Colonic mucosa (tissue), 4 donors: ENCODE results near the gene KRT71. TPM values are rescaled to one million over a fixed set of nuclear protein-coding genes. Genes with fewer than 3 reads are reported as not detected.
A peak's percentile ranks its signal among the peaks of the same experiment; 100 is the strongest.

ENCODE experiments used
- DNase-seq: peaks from one replicate; pipeline ENCODE4 v3.0.0-alpha.2; 2020
- H3K27ac ChIP-seq: fragments of 200-600 bp; one replicate; pipeline ENCODE4 v1.8.0; 2021
- H3K27me3 ChIP-seq: fragments of 200-600 bp; one replicate; pipeline ENCODE4 v1.8.0; 2021
- H3K36me3 ChIP-seq: fragments of 200-600 bp; one replicate; pipeline ENCODE4 v1.8.0; 2021
- H3K4me1 ChIP-seq: fragments of 200-600 bp; one replicate; pipeline ENCODE4 v1.8.0; 2021; ENCODE audit warnings: mild to moderate bottlenecking
- H3K4me3 ChIP-seq: fragments of 200-600 bp; one replicate; pipeline ENCODE4 v1.8.0; 2021
- H3K9ac ChIP-seq, 2 donors: one replicate each; pipeline ENCODE4 v1.7.0; 2013; ENCODE audit warnings: control low read depth in 2 of 2, low read depth in 2 of 2, low read length in 2 of 2
- H3K9me3 ChIP-seq: fragments of 200-600 bp; one replicate; pipeline ENCODE4 v1.8.0; 2021
- intact Hi-C: fragments of 100-400 bp; cut with DNase I; formaldehyde crosslinking; loops from one replicate; pipeline ENCODE4 v1.14.1; 2022
- total RNA-seq, 2 donors: library from RNA; stranded (reverse); fragmentation: NEBNext Ultra II Directional in 1 of 2; extraction: Animal tissue kit (Norgen Biotek cat#: 25700) in 1 of 2; gene quantifications; one replicate each; pipeline ENCODE4 v1.2.1, GENCODE V29; 2021
- TF ChIP-seq, protein P1 (sequence below): fragments of 200-600 bp; IDR thresholded peaks from one replicate; pipeline ENCODE4 v1.8.0; 2022; ENCODE audit warnings: antibody characterized with exemption, mild to moderate bottlenecking
- donor health status: healthy.
- donor health status: DM: no; HTN: no; CAD: no.
- donor health status: DM: no; HTN: no; CAD: no.

KRT71 gene
- total RNA-seq, 2 donors from 2014 or later, result not detected

DNA sequence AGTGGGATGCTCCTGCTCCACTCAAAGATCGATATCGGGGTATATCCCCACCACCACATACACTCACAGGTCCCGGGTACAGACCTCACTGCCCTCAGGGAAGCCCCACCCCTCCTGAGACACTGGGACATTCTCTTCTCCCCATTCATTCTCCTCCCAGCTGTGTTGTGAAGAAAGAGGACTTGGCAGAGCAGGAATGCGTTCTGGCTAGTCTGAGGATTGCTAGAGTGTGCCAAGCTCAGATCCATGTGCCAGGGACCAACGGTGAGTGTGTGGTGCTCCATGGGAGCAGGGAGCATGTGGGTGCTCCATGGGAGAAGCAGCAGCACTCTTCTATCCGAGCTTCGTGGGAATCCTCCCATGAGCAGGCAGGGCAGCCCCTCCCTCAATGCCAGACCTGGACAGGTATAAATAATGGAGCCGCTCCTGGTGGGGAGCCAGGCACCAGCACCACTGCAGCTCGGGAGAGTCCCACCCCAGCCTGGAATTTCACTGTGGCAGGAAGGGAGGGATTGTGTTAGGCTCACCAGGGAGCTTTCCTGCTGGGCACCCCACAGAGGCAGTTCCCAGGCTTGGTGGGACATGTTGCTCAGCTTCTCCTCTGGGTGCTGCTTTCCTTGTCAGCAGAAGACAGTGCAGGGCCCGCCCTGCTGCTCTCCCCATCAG, 30.5 kb downstream of the KRT71 start:
- DNase-seq, result no peak

DNA sequence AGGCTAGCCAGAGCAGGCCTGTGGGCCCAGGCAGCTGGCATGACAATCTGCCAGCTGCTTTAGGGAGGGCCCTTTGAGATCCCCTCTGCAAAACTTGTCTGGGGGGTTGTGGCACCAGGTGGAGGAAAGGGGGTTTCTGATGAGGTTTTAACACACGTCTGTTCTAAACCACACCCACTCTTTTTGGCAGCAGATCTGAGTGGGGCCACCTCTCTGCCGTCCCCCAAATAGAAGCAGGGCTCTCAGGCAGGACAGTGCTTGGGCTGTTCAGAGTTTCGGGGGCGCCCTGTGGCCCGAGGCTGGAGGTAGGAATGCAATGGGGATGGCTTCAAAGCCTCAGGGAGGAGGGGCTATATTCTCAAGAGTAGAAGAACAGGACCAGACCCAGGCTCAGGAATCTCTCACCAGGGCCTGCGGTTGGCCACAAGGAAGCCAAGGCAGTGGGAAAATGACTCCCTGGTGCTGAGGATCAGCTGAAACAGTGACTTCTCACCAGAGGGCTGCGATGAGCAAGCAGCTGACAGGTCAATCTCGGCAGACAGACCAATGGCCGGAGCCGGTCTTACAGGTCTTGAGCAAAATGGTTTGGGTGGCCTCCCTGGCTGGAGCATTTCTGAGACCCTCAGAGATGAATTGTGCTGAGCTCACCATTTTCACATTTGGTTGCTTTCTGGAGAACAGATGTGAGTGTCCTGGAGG, 31.2 kb downstream of the KRT71 start:
- no peaks in the 10 kb centered on the region for H3K4me1 ChIP-seq
- TF ChIP-seq, protein P1, sequence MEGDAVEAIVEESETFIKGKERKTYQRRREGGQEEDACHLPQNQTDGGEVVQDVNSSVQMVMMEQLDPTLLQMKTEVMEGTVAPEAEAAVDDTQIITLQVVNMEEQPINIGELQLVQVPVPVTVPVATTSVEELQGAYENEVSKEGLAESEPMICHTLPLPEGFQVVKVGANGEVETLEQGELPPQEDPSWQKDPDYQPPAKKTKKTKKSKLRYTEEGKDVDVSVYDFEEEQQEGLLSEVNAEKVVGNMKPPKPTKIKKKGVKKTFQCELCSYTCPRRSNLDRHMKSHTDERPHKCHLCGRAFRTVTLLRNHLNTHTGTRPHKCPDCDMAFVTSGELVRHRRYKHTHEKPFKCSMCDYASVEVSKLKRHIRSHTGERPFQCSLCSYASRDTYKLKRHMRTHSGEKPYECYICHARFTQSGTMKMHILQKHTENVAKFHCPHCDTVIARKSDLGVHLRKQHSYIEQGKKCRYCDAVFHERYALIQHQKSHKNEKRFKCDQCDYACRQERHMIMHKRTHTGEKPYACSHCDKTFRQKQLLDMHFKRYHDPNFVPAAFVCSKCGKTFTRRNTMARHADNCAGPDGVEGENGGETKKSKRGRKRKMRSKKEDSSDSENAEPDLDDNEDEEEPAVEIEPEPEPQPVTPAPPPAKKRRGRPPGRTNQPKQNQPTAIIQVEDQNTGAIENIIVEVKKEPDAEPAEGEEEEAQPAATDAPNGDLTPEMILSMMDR, result no peak
- H3K9ac ChIP-seq, result no peak overlapping the region
- H3K4me3 ChIP-seq, result no peak overlapping the region
- no peaks in the 10 kb centered on the region for H3K27me3 ChIP-seq
- H3K36me3 ChIP-seq, result no peaks in the 10 kb centered on the region
- no peaks in the 10 kb centered on the region for H3K9me3 ChIP-seq
- H3K27ac ChIP-seq, result no peak overlapping the region
- intact Hi-C loops, result no loop called here
- peak; percentile 6 for DNase-seq

More for the DNA sequence above, 30.5 kb downstream of the KRT71 start:
- Histone ChIP-seq H3K9ac (no peak overlapping the region), H3K4me1 (no peaks in the 10 kb centered on the region), H3K27ac (no peak overlapping the region), H3K9me3 (no peaks in the 10 kb centered on the region), H3K27me3 (no peaks in the 10 kb centered on the region), H3K36me3 (no peaks in the 10 kb centered on the region), H3K4me3 (no peak overlapping the region)
- TF ChIP-seq, protein P1, result no peak
- intact Hi-C loops, result no loop called here

DNA sequence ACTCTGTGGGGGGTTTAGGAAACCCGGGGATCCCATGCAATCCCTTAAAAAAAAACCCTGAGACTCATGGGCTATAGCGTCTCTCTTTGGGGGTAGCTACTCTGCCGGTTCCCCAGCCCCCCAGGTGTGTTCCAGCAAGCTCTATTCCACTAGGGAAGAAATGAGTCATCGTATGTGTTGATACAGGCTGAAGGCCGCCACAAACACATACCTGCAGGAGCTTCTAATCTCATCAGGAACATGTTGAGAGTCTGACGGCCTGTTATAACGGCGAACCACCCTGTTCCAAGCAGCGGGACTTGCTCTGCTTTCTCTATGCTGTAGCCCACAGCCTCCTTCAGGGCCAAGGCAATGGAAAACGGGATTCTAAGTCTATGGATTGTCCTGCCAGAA, 31.8 kb downstream of the KRT71 start:
- no peaks in the 10 kb centered on the region for H3K9me3 ChIP-seq
- no peaks in the 10 kb centered on the region for H3K4me1 ChIP-seq
- DNase-seq, result peak; percentile 9
- TF ChIP-seq, protein P1, result no peak
- no peak overlapping the region for H3K27ac ChIP-seq
- intact Hi-C loops, result no loop called here
- H3K27me3 ChIP-seq, result no peaks in the 10 kb centered on the region
- no peaks in the 10 kb centered on the region for H3K36me3 ChIP-seq
- H3K9ac ChIP-seq, result no peak overlapping the region
- no peak overlapping the region for H3K4me3 ChIP-seq

GRCh38 chr12:52519826-52520662, 32.9 kb downstream of the KRT71 start, which contains the start of gene KRT5:
TSS of gene KRT5 (minus strand) at chr12:52520394. CDS start at chr12:52520296, 98 bp downstream.
- intact Hi-C loops, result no loop called here
- Histone ChIP-seq H3K9ac (no peak within 1 kb of the TSS), H3K4me3 (no peak within 1 kb of the TSS), H3K27ac (no peak within 1 kb of the TSS), H3K36me3 (no peaks in the 10 kb centered on the region), H3K27me3 (no peaks in the 10 kb centered on the region), H3K4me1 (no peaks in the 10 kb centered on the region), H3K9me3 (no peaks in the 10 kb centered on the region)
- TF ChIP-seq, protein P1, result no peak
- DNase-seq, result peak; percentile 11

DNA sequence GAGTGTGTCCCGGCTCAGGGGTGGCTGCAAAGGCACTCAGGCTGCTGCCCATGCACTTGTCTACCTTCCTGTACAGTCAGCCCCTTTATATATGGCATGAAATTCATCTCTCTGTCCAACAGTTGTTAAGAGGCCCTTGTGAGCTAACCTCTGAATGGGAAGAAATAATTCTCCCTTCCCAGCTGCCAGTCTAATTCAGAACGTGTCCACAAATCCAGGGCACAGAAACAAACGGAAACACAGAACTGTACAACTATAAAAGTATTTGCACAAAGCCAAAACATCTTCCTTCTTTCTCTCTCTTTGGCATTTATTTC, 33.6 kb downstream of the KRT71 start:
- intact Hi-C loops, result no loop called here
- no peak overlapping the region for H3K9ac ChIP-seq
- H3K27me3 ChIP-seq, result no peaks in the 10 kb centered on the region
- no peak for DNase-seq
- H3K4me3 ChIP-seq, result no peak overlapping the region
- H3K9me3 ChIP-seq, result no peaks in the 10 kb centered on the region
- H3K4me1 ChIP-seq, result no peaks in the 10 kb centered on the region
- H3K36me3 ChIP-seq, result no peaks in the 10 kb centered on the region
- TF ChIP-seq, protein P1, result no peak
- no peak overlapping the region for H3K27ac ChIP-seq
